ENCODE data around the gene MAD1L1. TPM values are rescaled to one million over a fixed set of nuclear protein-coding genes. Genes with fewer than 3 reads are reported as not detected.

Gene MAD1L1
- total RNA-seq, 2 experiments from 2014 or later: 58.3 to 65.3 TPM

- CTCF ChIA-PET (ENCODE audit: unreplicated experiment): no interaction called here
- Histone ChIP-seq H3K4me2 (ENCODE audit: low read length) (no peak overlapping the region), H2AFZ (ENCODE audit: low read length) (no peak overlapping the region), H3K79me2 (ENCODE audit: insufficient read depth, low read depth, low read length) (no peaks in the 10 kb centered on the region), H3K36me3 (ENCODE audit: insufficient read depth, low read length) (peaks cover 31% of the 10 kb centered on the region; the same call in 1 of the 2 replicates), H3K4me1 (ENCODE audit: insufficient read depth, low read length, poor library complexity, severe bottlenecking) (no peaks in the 10 kb centered on the region), H3K4me3 (ENCODE audit: low read depth, low read length, poor library complexity, severe bottlenecking) (no peak overlapping the region), H3K9me3 (ENCODE audit: low read length) (no peaks in the 10 kb centered on the region), H3K27ac (ENCODE audit: low read depth, low read length, poor library complexity, severe bottlenecking) (no peak overlapping the region), H3K9me2 (ENCODE audit: insufficient read depth, low read length) (no peaks in the 10 kb centered on the region), H4K20me1 (ENCODE audit: insufficient read depth, low read length) (no peaks in the 10 kb centered on the region)
- no peak for DNase-seq (ENCODE audit: low spot score)
- intact Hi-C loops (cut with micrococcal nuclease; ENCODE audit: unreplicated experiment): no loop called here
- no TSS peak for BruUV-seq (replicated peaks)
- no peak for TF ChIP-seq EZH2phosphoT487 (IDR thresholded peaks at IDR 0.05; ENCODE audit: borderline replicate concordance, low read depth, low read length)
- no peak for TF ChIP-seq CTCF (conservative IDR thresholded peaks at IDR 0.05; ENCODE audit: low read length)
- POLR2A ChIA-PET: interaction anchor here (0.9 kb wide), 1 partner anchor 9 kb away, joined by 3 read pairs; no protein-coding TSS in a partner anchor
Observed at GRCh38 chr7:2249744-2250323, 17.1 kb upstream of the MAD1L1 start.

GRCh38 chr7:2248984-2249694, 16.4 kb upstream of the MAD1L1 start:
- Histone ChIP-seq H3K79me2 (ENCODE audit: insufficient read depth, low read depth, low read length) (no peaks in the 10 kb centered on the region), H3K9me2 (ENCODE audit: insufficient read depth, low read length) (no peaks in the 10 kb centered on the region), H3K4me3 (ENCODE audit: low read depth, low read length, poor library complexity, severe bottlenecking) (no peak overlapping the region), H3K4me2 (ENCODE audit: low read length) (no peak overlapping the region), H2AFZ (ENCODE audit: low read length) (no peak overlapping the region), H3K36me3 (ENCODE audit: insufficient read depth, low read length) (peaks cover 25% of the 10 kb centered on the region; the same call in 1 of the 2 replicates), H3K4me1 (ENCODE audit: insufficient read depth, low read length, poor library complexity, severe bottlenecking) (no peaks in the 10 kb centered on the region), H3K27ac (ENCODE audit: low read depth, low read length, poor library complexity, severe bottlenecking) (no peak overlapping the region), H3K9me3 (ENCODE audit: low read length) (no peaks in the 10 kb centered on the region), H4K20me1 (ENCODE audit: insufficient read depth, low read length) (no peaks in the 10 kb centered on the region)
- CTCF ChIA-PET (ENCODE audit: unreplicated experiment): no interaction called here
- BruUV-seq (replicated peaks): no TSS peak
- intact Hi-C loops (cut with micrococcal nuclease; ENCODE audit: unreplicated experiment): no loop called here
- no peak for TF ChIP-seq EZH2phosphoT487 (IDR thresholded peaks at IDR 0.05; ENCODE audit: borderline replicate concordance, low read depth, low read length)
- DNase-seq (ENCODE audit: low spot score): no peak
- POLR2A ChIA-PET: interaction anchor here (0.7 to 0.9 kb wide), 3 partner anchors 9 to 12 kb away, joined by 3 to 5 read pairs (median 3); no protein-coding TSS in a partner anchor

- ChIA-PET POLR2A (no interaction called here), CTCF (ENCODE audit: unreplicated experiment) (no interaction called here)
- Histone ChIP-seq H3K79me2 (ENCODE audit: insufficient read depth, low read depth, low read length) (no peaks in the 10 kb centered on the region), H3K4me1 (ENCODE audit: insufficient read depth, low read length, poor library complexity, severe bottlenecking) (peaks cover 12% of the 10 kb centered on the region), H3K4me2 (ENCODE audit: low read length) (no peak overlapping the region), H3K9me2 (ENCODE audit: insufficient read depth, low read length) (no peaks in the 10 kb centered on the region), H2AFZ (ENCODE audit: low read length) (no peak overlapping the region), H3K36me3 (ENCODE audit: insufficient read depth, low read length) (peaks cover 16% of the 10 kb centered on the region; the same call in 1 of the 2 replicates), H4K20me1 (ENCODE audit: insufficient read depth, low read length) (0 out of 2 replicates have a peak, but pooled peaks cover 5% of the 10 kb centered on the region), H3K27ac (ENCODE audit: low read depth, low read length, poor library complexity, severe bottlenecking) (no peak overlapping the region), H3K4me3 (ENCODE audit: low read depth, low read length, poor library complexity, severe bottlenecking) (no peak overlapping the region), H3K9me3 (ENCODE audit: low read length) (no peaks in the 10 kb centered on the region)
- peak; percentile 82 for TF ChIP-seq CTCF (conservative IDR thresholded peaks at IDR 0.05; ENCODE audit: low read length)
- TF ChIP-seq EZH2phosphoT487 (IDR thresholded peaks at IDR 0.05; ENCODE audit: borderline replicate concordance, low read depth, low read length): no peak
- peak; percentile 51 for DNase-seq (ENCODE audit: low spot score)
- no TSS peak for BruUV-seq (replicated peaks)
- intact Hi-C loops (cut with micrococcal nuclease; ENCODE audit: unreplicated experiment): no loop called here
Observed at GRCh38 chr7:2247141-2247995, 14.6 kb upstream of the MAD1L1 start.

Measured in OCI-LY7 (cell line).